Astrocyte (in vitro differentiated cells and primary cell): ENCODE measurements around the gene AKT3.

Experiments
- EZH2 ChIP-seq: IDR thresholded peaks from 2 replicates; pipeline ENCODE4 v1.6.1; 2012; ENCODE audit warnings: mild to moderate bottlenecking, low read length, inconsistent platforms; ENCODE audit not compliant: insufficient read depth
- TF ChIP-seq, protein P1 (sequence below): IDR thresholded peaks from 2 replicates; pipeline ENCODE4 v1.5.1; 2011; ENCODE audit warnings: low read depth, mild to moderate bottlenecking, inconsistent platforms, low read length, moderate library complexity; ENCODE audit not compliant: insufficient read depth

DNA sequence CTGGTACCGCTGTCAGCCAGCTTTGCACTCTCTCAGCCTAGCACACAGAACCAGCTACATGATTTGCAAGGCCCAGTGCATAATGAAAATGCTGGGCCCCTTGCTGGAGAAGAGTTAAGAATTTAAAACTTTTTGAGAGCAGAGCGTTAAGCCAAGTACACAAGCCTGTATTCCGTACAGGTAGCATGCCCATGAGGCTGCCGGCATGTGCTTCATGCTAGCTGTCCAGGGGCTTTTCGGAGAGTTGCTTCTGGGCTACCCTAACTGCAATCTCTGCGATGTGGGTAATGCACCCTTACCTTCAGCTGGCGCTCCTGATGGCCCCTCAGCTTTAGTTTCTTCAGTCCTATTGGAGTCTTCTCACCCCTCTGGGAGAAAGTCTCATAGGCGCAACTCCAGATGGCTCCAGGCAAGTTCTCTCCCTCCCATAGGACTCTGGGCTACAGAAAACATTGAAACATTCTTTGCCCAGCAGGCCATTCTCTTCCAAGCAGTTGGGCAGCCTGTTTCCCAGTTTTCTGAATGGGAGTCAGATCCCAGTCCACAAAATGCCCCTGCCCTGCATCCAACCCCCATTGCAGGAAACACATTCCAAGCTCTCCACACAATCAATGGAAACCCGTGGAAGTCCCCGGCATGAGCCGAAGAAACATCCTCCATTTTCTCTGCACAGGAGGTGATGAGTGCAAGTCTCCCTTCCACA is 5.7 kb upstream of the AKT3 start:
- TF ChIP-seq, protein P1, sequence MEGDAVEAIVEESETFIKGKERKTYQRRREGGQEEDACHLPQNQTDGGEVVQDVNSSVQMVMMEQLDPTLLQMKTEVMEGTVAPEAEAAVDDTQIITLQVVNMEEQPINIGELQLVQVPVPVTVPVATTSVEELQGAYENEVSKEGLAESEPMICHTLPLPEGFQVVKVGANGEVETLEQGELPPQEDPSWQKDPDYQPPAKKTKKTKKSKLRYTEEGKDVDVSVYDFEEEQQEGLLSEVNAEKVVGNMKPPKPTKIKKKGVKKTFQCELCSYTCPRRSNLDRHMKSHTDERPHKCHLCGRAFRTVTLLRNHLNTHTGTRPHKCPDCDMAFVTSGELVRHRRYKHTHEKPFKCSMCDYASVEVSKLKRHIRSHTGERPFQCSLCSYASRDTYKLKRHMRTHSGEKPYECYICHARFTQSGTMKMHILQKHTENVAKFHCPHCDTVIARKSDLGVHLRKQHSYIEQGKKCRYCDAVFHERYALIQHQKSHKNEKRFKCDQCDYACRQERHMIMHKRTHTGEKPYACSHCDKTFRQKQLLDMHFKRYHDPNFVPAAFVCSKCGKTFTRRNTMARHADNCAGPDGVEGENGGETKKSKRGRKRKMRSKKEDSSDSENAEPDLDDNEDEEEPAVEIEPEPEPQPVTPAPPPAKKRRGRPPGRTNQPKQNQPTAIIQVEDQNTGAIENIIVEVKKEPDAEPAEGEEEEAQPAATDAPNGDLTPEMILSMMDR = no peak
- TF ChIP-seq EZH2 = no peak
